Thyroid gland (tissue), 4 donors: ENCODE measurements around the gene SLC26A4.

Source experiments
- POLR2A ChIP-seq, 2 donors: fragments of 450-650 bp; IDR thresholded peaks; one replicate each; pipeline ENCODE4 v1.6.1; 2017; ENCODE audit warnings: antibody characterized with exemption in 2 of 2, mild to moderate bottlenecking in 2 of 2, moderate library complexity in 1 of 2
- TF ChIP-seq, protein P1 (sequence below), 6 experiments: fragments of 200-600 bp in 3 of 6; fragments of 450-650 bp in 3 of 6; sonication (generic) in 3 of 6; IDR thresholded peaks; one replicate each; pipeline ENCODE4 v1.5.1; 2016 to 2019; ENCODE audit warnings: antibody characterized with exemption in 6 of 6, mild to moderate bottlenecking in 2 of 6, inconsistent platforms in 1 of 6, moderate library complexity in 1 of 6

DNA sequence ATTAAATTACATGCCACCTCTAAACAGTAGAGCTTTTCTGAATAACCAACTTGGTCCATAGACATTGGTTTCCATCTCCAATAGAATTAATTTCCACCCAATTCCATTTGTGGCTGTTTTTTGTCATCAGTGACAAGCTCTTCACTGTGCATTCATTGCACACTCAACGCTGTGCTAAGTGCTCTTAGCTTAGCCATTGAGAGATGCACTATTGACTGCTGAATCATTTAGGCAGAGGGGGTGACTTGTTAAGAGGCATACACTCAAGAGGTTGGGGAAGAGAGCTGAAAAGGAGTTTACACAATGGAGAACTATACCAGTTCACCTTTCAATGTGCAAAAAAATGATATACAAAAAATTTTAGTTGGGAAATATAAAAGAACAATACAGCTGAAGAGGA, 51.4 kb downstream of the SLC26A4 start:
- TF ChIP-seq, protein P1, sequence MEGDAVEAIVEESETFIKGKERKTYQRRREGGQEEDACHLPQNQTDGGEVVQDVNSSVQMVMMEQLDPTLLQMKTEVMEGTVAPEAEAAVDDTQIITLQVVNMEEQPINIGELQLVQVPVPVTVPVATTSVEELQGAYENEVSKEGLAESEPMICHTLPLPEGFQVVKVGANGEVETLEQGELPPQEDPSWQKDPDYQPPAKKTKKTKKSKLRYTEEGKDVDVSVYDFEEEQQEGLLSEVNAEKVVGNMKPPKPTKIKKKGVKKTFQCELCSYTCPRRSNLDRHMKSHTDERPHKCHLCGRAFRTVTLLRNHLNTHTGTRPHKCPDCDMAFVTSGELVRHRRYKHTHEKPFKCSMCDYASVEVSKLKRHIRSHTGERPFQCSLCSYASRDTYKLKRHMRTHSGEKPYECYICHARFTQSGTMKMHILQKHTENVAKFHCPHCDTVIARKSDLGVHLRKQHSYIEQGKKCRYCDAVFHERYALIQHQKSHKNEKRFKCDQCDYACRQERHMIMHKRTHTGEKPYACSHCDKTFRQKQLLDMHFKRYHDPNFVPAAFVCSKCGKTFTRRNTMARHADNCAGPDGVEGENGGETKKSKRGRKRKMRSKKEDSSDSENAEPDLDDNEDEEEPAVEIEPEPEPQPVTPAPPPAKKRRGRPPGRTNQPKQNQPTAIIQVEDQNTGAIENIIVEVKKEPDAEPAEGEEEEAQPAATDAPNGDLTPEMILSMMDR (IDR thresholded peaks at IDR 0.05) = no peak
- TF ChIP-seq POLR2A (IDR thresholded peaks at IDR 0.05) = peak in 1 of 2 donors; percentile 72
